H1 (cell line): ENCODE results near the gene INPP5F. TPM values are rescaled to one million over a fixed set of nuclear protein-coding genes. Genes with fewer than 3 reads are reported as not detected.

ENCODE experiments used
- CTCF ChIA-PET: fragments of 300-600 bp; sonication (Branson Sonifier 250); formaldehyde crosslinking; loops from one replicate; lab custom pipeline; 2021; ENCODE audit not compliant: partially characterized antibody; lab: Charles Lee
- POLR2A ChIA-PET: fragments of 300-600 bp; sonication (Branson Sonifier 250); formaldehyde crosslinking; loops from one replicate; lab custom pipeline; 2021; ENCODE audit warnings: inconsistent platforms; ENCODE audit not compliant: partially characterized antibody; lab: Charles Lee
- DNase-seq, 2 experiments: peaks; one replicate each; pipeline versions ENCODE4 v3.0.0 to v3.0.0-alpha.2; 2010 to 2022; ENCODE audit warnings: low spot score in 2 of 2, low read depth in 1 of 2, mixed read lengths in 1 of 2
- FAIRE-seq: peaks from 2 replicates; lab custom pipeline; 2011; peaks lifted over from hg19 to GRCh38; lab: Jason Lieb, UNC
- H2AFZ ChIP-seq: 2 replicates; pipeline ENCODE4 v1.8.1; 2012; ENCODE audit warnings: low read length, inconsistent platforms
- H2AK5ac ChIP-seq: 2 replicates; pipeline ENCODE4 v1.6.1; 2013; ENCODE audit warnings: low read depth, low read length
- H2BK120ac ChIP-seq: replicated peaks from 2 replicates; pipeline ENCODE3; 2013; ENCODE audit warnings: low read depth, low read length, inconsistent platforms
- H2BK12ac ChIP-seq: 2 replicates; pipeline ENCODE4 v1.6.1; 2013; ENCODE audit warnings: low read depth, low read length
- H2BK15ac ChIP-seq: 2 replicates; pipeline ENCODE4 v1.6.1; 2013; ENCODE audit warnings: low read length
- H2BK20ac ChIP-seq: 2 replicates; pipeline ENCODE4 v1.6.1; 2013; ENCODE audit warnings: low read length
- H2BK5ac ChIP-seq: 2 replicates; pipeline ENCODE4 v1.6.1; 2013; ENCODE audit warnings: low read depth, low read length
- H3K14ac ChIP-seq: 2 replicates; pipeline ENCODE4 v1.6.1; 2013; ENCODE audit warnings: inconsistent platforms; ENCODE audit not compliant: insufficient read length
- H3K18ac ChIP-seq: 2 replicates; pipeline ENCODE4 v1.6.1; 2013; ENCODE audit warnings: low read length; ENCODE audit errors: extremely low read depth
- H3K23ac ChIP-seq: 2 replicates; pipeline ENCODE4 v1.6.1; 2013; ENCODE audit warnings: inconsistent platforms; ENCODE audit not compliant: insufficient read length
- H3K23me2 ChIP-seq: 2 replicates; pipeline ENCODE4 v1.6.1; 2013; ENCODE audit warnings: low read depth, low read length
- H3K27ac ChIP-seq: 2 replicates; pipeline ENCODE4 v1.6.1; 2011; ENCODE audit warnings: low read depth, low read length, inconsistent platforms
- H3K27me3 ChIP-seq, 4 experiments: replicated peaks in 1 of 4; 1 replicate in 1 of 4; 2 replicates in 3 of 4; pipeline versions ENCODE4 v1.6.1 to v1.8.1; 2011 to 2013; ENCODE audit warnings: low read length in 3 of 4, mild to moderate bottlenecking in 3 of 4, inconsistent platforms in 2 of 4, mixed read lengths in 2 of 4, moderate library complexity in 1 of 4; ENCODE audit not compliant: control insufficient read depth in 3 of 4, insufficient read depth in 3 of 4; ENCODE audit errors: extremely low read depth in 1 of 4
- H3K36me3 ChIP-seq, 4 experiments: 2 replicates each; pipeline versions ENCODE4 v1.6.1 to v1.8.1; 2011 to 2013; ENCODE audit warnings: mild to moderate bottlenecking in 4 of 4, low read length in 3 of 4, moderate library complexity in 2 of 4, control low read depth in 1 of 4, inconsistent platforms in 1 of 4; ENCODE audit not compliant: insufficient read depth in 4 of 4, control insufficient read depth in 2 of 4
- H3K4ac ChIP-seq: replicated peaks from 2 replicates; pipeline ENCODE3; 2013; ENCODE audit warnings: low read length, low read depth, mixed read lengths, inconsistent platforms; ENCODE audit not compliant: insufficient read length
- H3K4me1 ChIP-seq, 4 experiments: replicated peaks in 1 of 4; 1 replicate in 1 of 4; 2 replicates in 3 of 4; pipeline versions ENCODE4 v1.6.1 to v1.8.1; 2011 to 2013; ENCODE audit warnings: low read length in 3 of 4, inconsistent platforms in 2 of 4, mixed read lengths in 1 of 4; ENCODE audit not compliant: insufficient read depth in 4 of 4, control insufficient read depth in 3 of 4
- H3K4me2 ChIP-seq, 2 experiments: 2 replicates each; pipeline versions ENCODE4 v1.6.1 to v1.8.1; 2011 to 2013; ENCODE audit warnings: low read depth in 2 of 2, low read length in 2 of 2, control low read depth in 1 of 2, inconsistent platforms in 1 of 2, mild to moderate bottlenecking in 1 of 2; ENCODE audit not compliant: insufficient read depth in 1 of 2
- H3K4me3 ChIP-seq, 4 experiments: fragments of 200-600, 300-600 bp in 1 of 4; sonication (generic), shearing (Covaris generic), sonication (Bioruptor Twin) in 1 of 4; 2 replicates each; pipeline versions ENCODE4 v1.5.1 to v1.8.1; 2011 to 2016; ENCODE audit warnings: low read length in 4 of 4, low read depth in 3 of 4, control low read depth in 2 of 4, inconsistent platforms in 2 of 4, mild to moderate bottlenecking in 2 of 4, mixed read lengths in 1 of 4, moderate library complexity in 1 of 4; ENCODE audit not compliant: insufficient read depth in 2 of 4; ENCODE audit errors: extremely low read depth in 1 of 4
- H3K56ac ChIP-seq: replicated peaks from 2 replicates; pipeline ENCODE3; 2013; ENCODE audit warnings: low read depth, mild to moderate bottlenecking, mixed read lengths, low read length, inconsistent platforms; ENCODE audit not compliant: insufficient read length
- H3K79me1 ChIP-seq: 2 replicates; pipeline ENCODE4 v1.6.1; 2013; ENCODE audit warnings: low read depth, low read length, control low read depth
- H3K79me2 ChIP-seq, 2 experiments: 2 replicates each; pipeline versions ENCODE4 v1.6.1 to v1.8.1; 2012 to 2013; ENCODE audit warnings: low read length in 2 of 2, mild to moderate bottlenecking in 2 of 2, inconsistent platforms in 1 of 2; ENCODE audit not compliant: insufficient read depth in 2 of 2, control insufficient read depth in 1 of 2
- H3K9ac ChIP-seq, 4 experiments: replicated peaks in 1 of 4; 1 replicate in 1 of 4; 2 replicates in 3 of 4; pipeline versions ENCODE4 v1.6.1 to v1.8.1; 2011 to 2013; ENCODE audit warnings: low read depth in 3 of 4, low read length in 3 of 4, control low read depth in 2 of 4, mild to moderate bottlenecking in 2 of 4, moderate library complexity in 2 of 4, inconsistent platforms in 1 of 4; ENCODE audit errors: extremely low read depth in 1 of 4
- H3K9me3 ChIP-seq, 2 experiments: 2 replicates each; pipeline versions ENCODE4 v1.6.1 to v1.8.1; 2012 to 2013; ENCODE audit warnings: mild to moderate bottlenecking in 2 of 2, moderate library complexity in 2 of 2, control low read depth in 1 of 2, inconsistent platforms in 1 of 2, low read depth in 1 of 2, low read length in 1 of 2, mixed read lengths in 1 of 2; ENCODE audit not compliant: insufficient read depth in 2 of 2
- H4K20me1 ChIP-seq, 2 experiments: replicated peaks in 1 of 2; 2 replicates each; pipeline versions ENCODE3 to v1.8.1; 2011 to 2013; ENCODE audit warnings: inconsistent platforms in 2 of 2, low read length in 2 of 2, mild to moderate bottlenecking in 1 of 2; ENCODE audit not compliant: insufficient read depth in 2 of 2, control insufficient read depth in 1 of 2
- H4K5ac ChIP-seq: 2 replicates; pipeline ENCODE4 v1.6.1; 2013; ENCODE audit warnings: low read length, low read depth, mixed read lengths, inconsistent platforms; ENCODE audit not compliant: insufficient read length
- H4K8ac ChIP-seq: 2 replicates; pipeline ENCODE4 v1.8.0; 2013; ENCODE audit warnings: mild to moderate bottlenecking, moderate library complexity, low read length, inconsistent platforms; ENCODE audit not compliant: insufficient read depth; ENCODE audit errors: extremely low read depth
- H4K91ac ChIP-seq: replicated peaks from 2 replicates; pipeline ENCODE3; 2013; ENCODE audit warnings: low read length, mixed read lengths, inconsistent platforms; ENCODE audit not compliant: insufficient read length
- BRCA1 ChIP-seq: IDR thresholded peaks from 2 replicates; pipeline ENCODE4 v1.6.1; 2012; ENCODE audit warnings: low read depth, low read length, improper control_type of control experiment
- CBX8 ChIP-seq: fragments of 300-800, 300-1000 bp; sonication (generic); IDR thresholded peaks from 2 replicates; pipeline ENCODE4 v1.7.1; 2016; ENCODE audit warnings: low read depth, low read length, borderline replicate concordance
- HDAC2 ChIP-seq, 2 experiments: fragments of 300-600 bp in 1 of 2; sonication (generic) in 1 of 2; IDR thresholded peaks; 2 replicates each; pipeline ENCODE4 v1.6.1; 2011 to 2012; ENCODE audit warnings: low read depth in 2 of 2, low read length in 2 of 2, mild to moderate bottlenecking in 2 of 2, moderate library complexity in 2 of 2, borderline replicate concordance in 1 of 2, inconsistent platforms in 1 of 2
- HDAC6 ChIP-seq: IDR thresholded peaks from one replicate; pipeline ENCODE4 v1.7.1; 2012; ENCODE audit warnings: low read depth, mild to moderate bottlenecking, inconsistent platforms, low read length, moderate library complexity
- KDM4A ChIP-seq: IDR thresholded peaks from one replicate; pipeline ENCODE4 v1.7.1; 2012; ENCODE audit warnings: low read depth, mild to moderate bottlenecking, moderate library complexity, low read length, inconsistent platforms; ENCODE audit not compliant: severe bottlenecking
- NRF1 ChIP-seq: IDR thresholded peaks from 2 replicates; pipeline ENCODE4 v1.6.1; 2011; ENCODE audit warnings: mild to moderate bottlenecking, low read depth, low read length, improper control_type of control experiment
- RBBP5 ChIP-seq: IDR thresholded peaks from 2 replicates; pipeline ENCODE4 v1.7.1; 2012; ENCODE audit warnings: low read depth, mild to moderate bottlenecking, inconsistent platforms, low read length, moderate library complexity, borderline replicate concordance
- SIN3A ChIP-seq, 2 experiments: IDR thresholded peaks in 1 of 2; conservative IDR thresholded peaks in 1 of 2; 2 replicates each; pipeline ENCODE4 v1.6.1; 2011 to 2012; ENCODE audit warnings: low read length in 2 of 2, improper control_type of control experiment in 1 of 2, low read depth in 1 of 2, mild to moderate bottlenecking in 1 of 2
- SIX5 ChIP-seq: IDR thresholded peaks from 2 replicates; pipeline ENCODE4 v1.6.1; 2011; ENCODE audit warnings: mild to moderate bottlenecking, low read depth, low read length
- SP1 ChIP-seq: IDR thresholded peaks from 2 replicates; pipeline ENCODE4 v1.6.1; 2011; ENCODE audit warnings: low read depth, low read length
- SP4 ChIP-seq: IDR thresholded peaks from 2 replicates; pipeline ENCODE4 v1.6.1; 2012; ENCODE audit warnings: low read length, inconsistent platforms
- SRF ChIP-seq: IDR thresholded peaks from 2 replicates; pipeline ENCODE4 v1.6.1; 2011; ENCODE audit warnings: mild to moderate bottlenecking, low read depth, low read length, moderate library complexity
- SUZ12 ChIP-seq: fragments of 200-600 bp; sonication (generic); IDR thresholded peaks from 2 replicates; pipeline ENCODE4 v1.6.1; 2012; ENCODE audit warnings: mild to moderate bottlenecking, inconsistent platforms, low read length, moderate library complexity, mixed read lengths
- WGBS, 2 experiments: shearing (Covaris generic) in 1 of 2; methylation state at CpG; one replicate each; pipeline versions ENCODE4 v1.1.6 to v1.1.7; 2013 to 2015; ENCODE audit warnings: low lambda C conversion rate in 2 of 2, mixed read lengths in 2 of 2, inconsistent platforms in 1 of 2, low coverage in 1 of 2, missing lambda C conversion rate in 1 of 2; ENCODE audit not compliant: insufficient replicate concordance in 2 of 2, insufficient coverage in 1 of 2, insufficient read length in 1 of 2; ENCODE audit errors: extremely low coverage in 1 of 2, missing lambda C conversion rate in 1 of 2; 5-methylcytosine and 5-hydroxymethylcytosine counted together
- polyA plus RNA-seq, 7 experiments: library from polyadenylated mRNA; depleted of rRNA in 3 of 7; stranded (reverse) in 5 of 7; unstranded in 2 of 7; fragments of >200 nt in 5 of 7; fragments of 200-250 nt in 2 of 7; gene quantifications; 1 replicate in 5 of 7; 2 replicates in 1 of 7; 4 replicates in 1 of 7; pipeline versions ENCODE4 v1.2.1 to v1.2.3, GENCODE V29; 2011 to 2013; ENCODE audit warnings: missing spikeins in 2 of 7, mixed read lengths in 2 of 7
- total RNA-seq: library from RNA; stranded (reverse); fragmentation: NEBNext Ultra II Directional; extraction: Animal tissue kit (Norgen Biotek cat#: 25700); gene quantifications from 2 replicates; pipeline ENCODE4 v1.2.1, GENCODE V29; 2021

The INPP5F gene
- total and polyA plus RNA-seq, 2 of the 8 experiments (the other 6 are each of a cell fraction or from before 2014, with no cell fraction given), result 50.1 to 101 TPM

DNA sequence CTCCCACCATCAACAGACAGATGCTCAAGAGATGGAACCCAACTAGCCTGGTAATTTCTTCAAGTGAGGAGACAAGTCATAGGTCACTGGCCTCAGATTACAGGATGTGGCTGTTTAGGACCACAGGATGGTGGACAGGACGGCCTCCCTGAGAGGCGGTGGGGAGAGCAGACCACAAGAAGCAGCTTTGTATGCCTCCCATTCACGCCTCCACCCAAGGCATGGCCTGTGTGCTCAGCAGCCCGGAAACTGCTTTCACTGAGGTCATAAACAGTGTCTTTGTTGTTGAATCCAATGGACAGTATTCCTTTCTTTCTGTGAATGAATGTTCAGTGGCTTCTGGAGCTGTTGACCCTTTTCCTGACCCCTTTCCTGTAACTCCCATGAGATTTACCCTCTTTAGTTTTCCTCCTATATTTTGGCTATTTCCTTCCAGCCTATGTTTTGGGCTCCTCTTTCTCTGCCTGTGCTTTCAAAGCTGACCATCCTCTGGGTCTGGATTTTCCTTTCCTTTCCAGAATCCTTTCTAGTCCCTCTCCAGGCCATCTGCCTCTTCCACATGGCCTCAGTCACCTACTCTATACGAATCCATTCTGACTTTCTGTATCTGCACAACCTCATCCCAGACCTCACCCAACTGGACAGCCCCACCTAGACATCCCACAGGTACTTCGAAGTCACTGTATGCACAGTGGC, 32.4 kb upstream of the INPP5F start:
- no peak overlapping the region for H2AK5ac ChIP-seq
- no peaks in the 10 kb centered on the region for H3K79me2 ChIP-seq
- no peak overlapping the region for H4K91ac ChIP-seq
- no peak overlapping the region for H3K9ac ChIP-seq
- no peaks in the 10 kb centered on the region for H4K20me1 ChIP-seq
- no peak overlapping the region for H3K4me3 ChIP-seq
- FAIRE-seq (no peak), DNase-seq (no peak)
- no peaks in the 10 kb centered on the region; the same call in 1 of the 2 replicates for H3K23me2 ChIP-seq
- H4K5ac ChIP-seq, result no peak overlapping the region
- ChIA-PET POLR2A (no interaction called here), CTCF (interaction anchor here (0.5 to 1.4 kb wide), 2 partner anchors 25 to 255 kb away, joined by 3 to 4 read pairs; no protein-coding TSS in a partner anchor)
- no peak overlapping the region for H4K8ac ChIP-seq
- no peak overlapping the region for H3K4me2 ChIP-seq
- no peak overlapping the region for H2BK5ac ChIP-seq
- H3K27me3 ChIP-seq, result no peaks in the 10 kb centered on the region
- no peaks in the 10 kb centered on the region for H3K9me3 ChIP-seq
- no peaks in the 10 kb centered on the region for H3K79me1 ChIP-seq
- H3K27ac ChIP-seq, result no peak overlapping the region
- no peak overlapping the region for H3K56ac ChIP-seq
- no peak overlapping the region for H2BK12ac ChIP-seq
- H3K18ac ChIP-seq, result no peak overlapping the region
- no peaks in the 10 kb centered on the region for H3K36me3 ChIP-seq
- H2BK120ac ChIP-seq, result no peak overlapping the region
- 87% methylated on average over 6 of the region's 6 CpGs; no CpG with 5 or more reads in 1 of the 2 experiments for WGBS, 2 experiments
- H3K23ac ChIP-seq, result no peak overlapping the region
- H3K14ac ChIP-seq, result no peak overlapping the region
- no peak overlapping the region for H2AFZ ChIP-seq
- H2BK15ac ChIP-seq, result no peak overlapping the region
- H2BK20ac ChIP-seq, result no peak overlapping the region
- peaks cover 0 to 10% (median 9%) of the 10 kb centered on the region in 4 experiments; a peak in 5 of 7 replicates for H3K4me1 ChIP-seq
- no peak overlapping the region for H3K4ac ChIP-seq
- TF ChIP-seq BRCA1 (no peak), SP4 (no peak), SUZ12 (no peak), SRF (no peak), KDM4A (no peak), SIX5 (no peak), HDAC2 (IDR thresholded peaks at IDR 0.05; ENCODE audit: borderline replicate concordance in 1 of 2, low read depth in 2 of 2, low read length in 2 of 2) (no peak), NRF1 (no peak), SP1 (no peak), HDAC6 (no peak), RBBP5 (no peak), CBX8 (no peak), SIN3A (conservative IDR thresholded peaks at IDR 0.05 in 1 of 2, IDR thresholded peaks at IDR 0.05 in 1 of 2; ENCODE audit: low read depth in 1 of 2, low read length in 2 of 2) (no peak)
